Midbrain (tissue), 1 donor: ENCODE measurements around the gene CYP4F12.

Source experiments
- DNase-seq: peaks from one replicate; lab custom pipeline; 2025; lab: John Stamatoyannopoulos, UW

Gene CYP4F12, protein sequence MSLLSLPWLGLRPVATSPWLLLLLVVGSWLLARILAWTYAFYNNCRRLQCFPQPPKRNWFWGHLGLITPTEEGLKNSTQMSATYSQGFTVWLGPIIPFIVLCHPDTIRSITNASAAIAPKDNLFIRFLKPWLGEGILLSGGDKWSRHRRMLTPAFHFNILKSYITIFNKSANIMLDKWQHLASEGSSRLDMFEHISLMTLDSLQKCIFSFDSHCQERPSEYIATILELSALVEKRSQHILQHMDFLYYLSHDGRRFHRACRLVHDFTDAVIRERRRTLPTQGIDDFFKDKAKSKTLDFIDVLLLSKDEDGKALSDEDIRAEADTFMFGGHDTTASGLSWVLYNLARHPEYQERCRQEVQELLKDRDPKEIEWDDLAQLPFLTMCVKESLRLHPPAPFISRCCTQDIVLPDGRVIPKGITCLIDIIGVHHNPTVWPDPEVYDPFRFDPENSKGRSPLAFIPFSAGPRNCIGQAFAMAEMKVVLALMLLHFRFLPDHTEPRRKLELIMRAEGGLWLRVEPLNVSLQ

GRCh38 chr19:15672580-15673175 is at the start of gene CYP4F12:
CYP4F12 (plus strand) TSS chr19:15673087; CDS start chr19:15673530, 443 bp downstream.
- no peak for DNase-seq

- no peak for DNase-seq
Observed at GRCh38 chr19:15623711-15624318, 49.1 kb upstream of the CYP4F12 start.

DNA sequence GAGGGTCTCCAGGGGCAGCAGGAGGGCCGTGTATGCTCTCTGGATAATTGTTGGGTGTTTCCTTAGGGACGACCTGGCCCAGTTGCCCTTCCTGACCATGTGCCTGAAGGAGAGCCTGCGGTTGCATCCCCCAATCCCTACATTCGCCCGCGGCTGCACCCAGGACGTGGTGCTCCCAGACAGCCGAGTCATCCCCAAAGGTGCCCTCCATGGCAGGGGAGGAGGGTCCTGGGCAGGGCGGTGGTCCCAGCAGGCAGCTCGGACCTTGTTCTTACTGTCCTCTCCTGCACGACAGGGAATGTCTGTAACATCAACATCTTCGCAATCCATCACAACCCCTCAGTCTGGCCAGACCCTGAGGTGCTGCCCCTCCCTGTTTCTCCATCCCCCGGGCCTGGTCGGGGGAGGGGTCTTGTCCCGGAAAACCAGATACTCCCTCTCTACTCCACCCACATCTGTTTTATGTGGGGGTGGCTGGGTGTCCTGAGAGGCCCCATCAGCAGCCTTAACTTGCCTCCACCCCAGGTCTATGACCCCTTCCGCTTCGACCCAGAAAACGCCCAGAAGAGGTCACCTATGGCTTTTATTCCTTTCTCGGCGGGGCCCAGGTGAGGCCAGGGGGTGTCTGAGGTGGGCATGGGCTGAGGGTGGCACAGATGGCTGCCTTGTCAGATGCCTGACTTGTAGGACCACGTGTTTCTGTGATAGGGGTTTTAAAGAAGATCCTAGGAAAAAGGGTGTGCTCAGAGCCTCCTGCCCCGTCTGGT is 44.5 kb upstream of the CYP4F12 start:
- DNase-seq, result no peak

GRCh38 chr19:15629003-15629880 is 43.6 kb upstream of the CYP4F12 start:
- peak; percentile 57 for DNase-seq

DNA sequence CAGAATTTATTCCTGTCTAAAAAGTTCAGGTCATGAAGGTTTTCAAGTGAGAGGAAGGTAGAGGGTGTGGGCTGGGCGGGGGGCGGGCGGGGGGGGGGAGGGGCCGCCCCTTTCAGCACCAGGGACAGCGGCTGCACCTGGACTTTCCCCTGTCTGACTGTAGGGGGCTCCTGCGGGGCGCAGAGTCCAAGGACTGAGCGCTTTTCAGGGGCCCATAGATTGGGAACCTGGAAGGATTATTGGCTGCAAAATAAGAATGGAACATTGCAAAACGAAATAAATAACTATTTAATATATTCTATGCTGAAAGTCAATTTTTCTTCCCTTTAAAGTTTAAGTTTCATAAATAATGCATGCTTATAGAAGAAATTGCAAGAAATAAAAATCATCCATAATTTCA is 41.1 kb upstream of the CYP4F12 start:
- no peak for DNase-seq

- DNase-seq, result no peak
Observed at GRCh38 chr19:15633082-15633835, 39.6 kb upstream of the CYP4F12 start.

- DNase-seq, result no peak
Observed at GRCh38 chr19:15634105-15634504, 38.8 kb upstream of the CYP4F12 start.

GRCh38 chr19:15635016-15635805 is 37.7 kb upstream of the CYP4F12 start:
- DNase-seq, result no peak

GRCh38 chr19:15636026-15636425 is 36.9 kb upstream of the CYP4F12 start:
- DNase-seq, result peak; percentile 43

- no peak for DNase-seq
Observed at GRCh38 chr19:15639596-15639995, 33.3 kb upstream of the CYP4F12 start.

GRCh38 chr19:15640294-15640903 is 32.5 kb upstream of the CYP4F12 start, which contains the start of gene CYP4F3:
CYP4F3 (plus strand) TSS chr19:15640897; CDS start chr19:15641416, 519 bp downstream.
- DNase-seq, result no peak

DNA sequence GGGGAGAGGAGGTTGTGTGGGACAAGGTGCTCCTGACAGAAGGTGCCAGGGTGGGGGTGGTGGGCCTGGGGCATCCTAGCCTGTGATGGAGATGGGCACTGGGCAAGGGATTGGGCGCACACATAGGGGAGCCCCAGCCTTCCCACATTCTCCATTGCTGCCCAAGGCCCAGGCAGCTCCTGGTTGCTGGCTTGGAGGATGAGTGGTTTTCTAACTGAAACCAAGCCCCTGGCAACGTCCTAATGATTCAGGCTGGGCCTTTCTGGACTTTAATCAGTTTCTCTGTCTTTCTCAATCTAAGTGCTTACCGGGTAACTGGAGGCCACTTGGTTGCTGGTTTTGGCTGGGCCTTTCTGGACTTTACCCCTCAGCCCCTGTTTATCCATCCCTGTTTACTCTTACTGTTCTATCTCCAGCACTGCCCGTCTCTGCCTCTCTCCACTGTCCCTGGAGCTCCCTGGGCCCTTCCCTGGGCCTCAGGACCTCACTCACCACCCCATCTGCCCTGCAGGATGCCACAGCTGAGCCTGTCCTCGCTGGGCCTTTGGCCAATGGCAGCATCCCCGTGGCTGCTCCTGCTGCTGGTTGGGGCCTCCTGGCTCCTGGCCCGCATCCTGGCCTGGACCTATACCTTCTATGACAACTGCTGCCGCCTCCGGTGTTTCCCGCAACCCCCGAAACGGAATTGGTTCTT is 31.8 kb upstream of the CYP4F12 start:
- no peak for DNase-seq

- DNase-seq, result no peak
Observed at GRCh38 chr19:15641901-15642491, 30.9 kb upstream of the CYP4F12 start.

DNA sequence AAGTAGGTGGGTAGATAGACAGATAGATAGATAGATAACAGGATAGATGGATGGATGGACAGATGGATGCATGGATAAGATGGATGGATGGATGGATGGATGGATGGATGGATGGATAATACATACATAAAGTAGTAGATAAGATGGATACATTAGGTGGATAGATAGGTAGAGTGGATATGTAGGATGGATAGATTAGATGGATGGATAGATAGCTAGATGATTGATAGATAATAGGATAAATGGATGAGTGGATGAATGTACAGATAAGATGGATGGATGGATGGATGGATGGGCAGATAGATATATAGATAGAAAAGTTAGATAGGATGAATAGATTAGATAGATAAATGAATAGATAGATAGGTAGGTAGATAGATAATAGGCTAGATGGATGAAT is 30.1 kb upstream of the CYP4F12 start:
- no peak for DNase-seq

- DNase-seq, result no peak
Observed at GRCh38 chr19:15643387-15643786, 29.5 kb upstream of the CYP4F12 start.

DNA sequence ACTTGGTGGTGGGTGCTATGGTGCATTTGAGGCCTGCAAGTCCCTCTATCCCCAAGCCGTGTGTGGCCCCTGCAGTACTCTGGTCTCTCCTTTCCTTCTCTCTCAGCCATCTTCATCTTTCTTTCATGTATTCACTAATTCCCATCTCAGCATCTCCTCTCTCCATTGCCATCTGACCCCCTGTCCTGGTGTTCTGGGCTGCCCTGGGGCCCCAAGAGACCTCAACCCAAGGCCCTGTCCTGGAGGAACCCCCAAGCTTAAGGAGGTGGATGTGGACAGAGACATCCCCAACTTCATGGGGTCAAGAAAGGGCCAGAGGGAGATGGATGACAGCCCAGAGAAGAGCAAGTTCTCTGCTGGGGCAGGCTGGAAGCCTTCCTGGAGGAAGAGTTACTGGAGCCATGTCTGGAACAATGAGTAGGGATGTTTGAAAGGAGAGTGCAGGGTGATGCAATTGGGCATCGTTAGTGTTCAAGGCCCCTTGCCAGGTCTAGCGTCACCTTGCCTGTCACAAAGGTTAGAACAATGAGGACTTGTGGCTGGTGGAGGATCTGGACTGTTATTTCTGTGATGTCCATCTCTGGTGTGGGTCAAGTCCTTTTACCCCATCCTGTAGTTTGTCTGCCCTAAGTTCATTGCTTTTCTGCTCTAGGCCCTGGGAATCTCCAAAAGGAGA is 28.7 kb upstream of the CYP4F12 start:
- no peak for DNase-seq

GRCh38 chr19:15644816-15645215 is 28.1 kb upstream of the CYP4F12 start:
- no peak for DNase-seq
